ENCODE data around the gene LYPD6B. TPM values are rescaled to one million over a fixed set of nuclear protein-coding genes. Genes with fewer than 3 reads are reported as not detected.

LYPD6B gene
- total and polyA plus RNA-seq, 10 of the 15 experiments (the other 5 are each of a cell fraction or from before 2014, with no cell fraction given): 1.0 to 6.6 (median 4.0) TPM

- no peak for TF ChIP-seq ATF3 (IDR thresholded peaks at IDR 0.05; ENCODE audit: borderline replicate concordance, extremely low read depth, low read depth, low read length)
- no peak for TF ChIP-seq STAT1 (conservative IDR thresholded peaks at IDR 0.05)
- no peak for TF ChIP-seq KAT2A (conservative IDR thresholded peaks at IDR 0.05; ENCODE audit: control insufficient read depth, low read depth, low read length)
Measured at GRCh38 chr2:149094217-149095015, 55.9 kb downstream of the LYPD6B start (continued).

DNA sequence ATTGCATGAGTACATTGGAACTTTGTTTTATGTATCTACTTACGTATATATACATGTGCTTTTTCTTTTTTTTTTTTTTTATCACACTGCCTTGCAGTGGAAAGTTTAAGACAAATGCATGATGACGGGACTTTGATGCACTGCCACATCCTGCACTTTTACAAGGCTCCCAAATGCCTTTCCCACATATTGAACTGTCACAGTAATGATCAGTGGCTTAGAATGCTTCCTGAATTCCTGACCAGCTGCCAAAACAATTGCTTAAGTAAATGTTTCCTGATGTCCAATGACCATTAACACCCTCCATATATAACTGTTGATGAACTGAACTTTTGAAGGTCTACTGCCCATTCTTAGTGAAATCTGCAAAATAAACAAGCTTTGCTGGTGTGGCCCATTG lies 60.2 kb downstream of the LYPD6B start:
- CTCF ChIA-PET: no interaction called here
- ATAC-seq: no peak

More for the DNA sequence above, 60.2 kb downstream of the LYPD6B start:
- intact Hi-C loops (cut with micrococcal nuclease; ENCODE audit: unreplicated experiment): no loop called here
- FAIRE-seq (no peak), DNase-seq (ENCODE audit: low read depth, low spot score) (no peak)
- SMC1A ChIA-PET (ENCODE audit: uncharacterized antibody, unreplicated experiment): interaction anchor here (0.6 kb wide), 2 partner anchors 83 to 330 kb away, joined by 3 read pairs; no protein-coding TSS in a partner anchor
- H2AFZ ChIP-seq (ENCODE audit: control insufficient read depth, low read depth, low read length): no peak overlapping the region
- no peak overlapping the region for H3K27ac ChIP-seq (ENCODE audit: control insufficient read depth, insufficient read depth)
- no peaks in the 10 kb centered on the region for H3K79me2 ChIP-seq (ENCODE audit: control insufficient read depth, insufficient read depth, low read length)
- H3K9me3 ChIP-seq (replicated peaks; ENCODE audit: control insufficient read depth, insufficient read depth, low read length): no peaks in the 10 kb centered on the region
- no peak overlapping the region for H3K4me2 ChIP-seq (ENCODE audit: control insufficient read depth, insufficient read depth)
- H3K36me3 ChIP-seq (ENCODE audit: control insufficient read depth in 2 of 2, insufficient read depth in 2 of 2, low read length in 1 of 2): no peaks in the 10 kb centered on the region
- H3K27me3 ChIP-seq (replicated peaks in 1 of 2; ENCODE audit: control insufficient read depth in 2 of 2, insufficient read depth in 2 of 2, low read length in 1 of 2): no peaks in the 10 kb centered on the region
- RAD21 ChIA-PET (ENCODE audit: unreplicated experiment): no interaction called here
- POLR2A ChIA-PET: no interaction called here
- BruUV-seq (replicated peaks): no TSS peak
- no peaks in the 10 kb centered on the region for H4K20me1 ChIP-seq (ENCODE audit: control insufficient read depth, insufficient read depth)
- no peak overlapping the region for H3K4me3 ChIP-seq
- no peak for TF ChIP-seq ESRRA (IDR thresholded peaks at IDR 0.05; ENCODE audit: low read length)
- no peak for TF ChIP-seq MTA2 (IDR thresholded peaks at IDR 0.05; ENCODE audit: low read depth)
- TF ChIP-seq NKRF (conservative IDR thresholded peaks at IDR 0.05): no peak
- TF ChIP-seq, protein P1, sequence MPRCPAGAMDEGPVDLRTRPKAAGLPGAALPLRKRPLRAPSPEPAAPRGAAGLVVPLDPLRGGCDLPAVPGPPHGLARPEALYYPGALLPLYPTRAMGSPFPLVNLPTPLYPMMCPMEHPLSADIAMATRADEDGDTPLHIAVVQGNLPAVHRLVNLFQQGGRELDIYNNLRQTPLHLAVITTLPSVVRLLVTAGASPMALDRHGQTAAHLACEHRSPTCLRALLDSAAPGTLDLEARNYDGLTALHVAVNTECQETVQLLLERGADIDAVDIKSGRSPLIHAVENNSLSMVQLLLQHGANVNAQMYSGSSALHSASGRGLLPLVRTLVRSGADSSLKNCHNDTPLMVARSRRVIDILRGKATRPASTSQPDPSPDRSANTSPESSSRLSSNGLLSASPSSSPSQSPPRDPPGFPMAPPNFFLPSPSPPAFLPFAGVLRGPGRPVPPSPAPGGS (IDR thresholded peaks at IDR 0.05; ENCODE audit: borderline replicate concordance, insufficient read depth, low read depth, low read length, poor library complexity, severe bottlenecking): no peak
- TF ChIP-seq MEF2A (IDR thresholded peaks at IDR 0.05; ENCODE audit: insufficient read depth, low read depth, low read length): no peak
- TF ChIP-seq TAF1 (IDR thresholded peaks at IDR 0.05; ENCODE audit: borderline replicate concordance, low read depth, low read length): no peak
- in situ Hi-C loops (cut with MboI): no loop called here
- 50% methylated on average over 2 of the region's 2 CpGs for WGBS (ENCODE audit: insufficient coverage, insufficient replicate concordance, low lambda C conversion rate, missing lambda C conversion rate)
- no peaks in the 10 kb centered on the region for H3K4me1 ChIP-seq (ENCODE audit: control insufficient read depth, insufficient read depth, low read length)
- H3K9ac ChIP-seq (ENCODE audit: control insufficient read depth, insufficient read depth, low read length): no peak overlapping the region
